Activated B cell treated with CpG ODN at 0.5 μM for 24 hours (primary cell): Measurements from ENCODE around the gene DRD1. TPM values are rescaled to one million over a fixed set of nuclear protein-coding genes. Genes with fewer than 3 reads are reported as not detected.

Source experiments
- ATAC-seq: fragments of 200-7000 bp; cut with Tn5 transposase; one replicate; pipeline ENCODE4 v1.10.0; 2021; ENCODE audit warnings: low read depth, mild to moderate bottlenecking, moderate library complexity
- CTCF ChIA-PET: fragments of 350-600 bp; sonication (Branson Sonifier 250); formaldehyde crosslinking; loops from one replicate; lab custom pipeline; 2021; ENCODE audit warnings: antibody characterized with exemption; lab: Charles Lee
- POLR2A ChIA-PET: fragments of 350-600 bp; sonication (Branson Sonifier 250); formaldehyde crosslinking; loops from one replicate; lab custom pipeline; 2021; ENCODE audit warnings: antibody characterized with exemption; lab: Charles Lee
- DNase-seq: peaks from one replicate; pipeline ENCODE4 v3.0.0; 2022
- H3K27ac Mint-ChIP-seq: one replicate; pipeline ENCODE4 v1.8.0; 2020; ENCODE audit warnings: mixed read lengths
- H3K27me3 Mint-ChIP-seq: one replicate; pipeline ENCODE4 v1.8.0; 2021; ENCODE audit warnings: mixed read lengths
- H3K36me3 Mint-ChIP-seq: one replicate; pipeline ENCODE4 v1.8.0; 2021; ENCODE audit warnings: low read depth, mixed read lengths
- H3K4me1 Mint-ChIP-seq: one replicate; pipeline ENCODE4 v1.8.0; 2021; ENCODE audit warnings: mixed read lengths
- H3K4me3 Mint-ChIP-seq: one replicate; pipeline ENCODE4 v1.8.0; 2020; ENCODE audit warnings: mild to moderate bottlenecking, mixed read lengths
- H3K9me3 Mint-ChIP-seq: one replicate; pipeline ENCODE4 v1.8.0; 2020; ENCODE audit warnings: mixed read lengths
- intact Hi-C: fragments of 100-400 bp; cut with micrococcal nuclease; formaldehyde crosslinking; loops from one replicate; pipeline ENCODE4 v1.15.1; 2024
- total RNA-seq: library from RNA; stranded (reverse); gene quantifications from 2 replicates; pipeline ENCODE4 v1.2.3, GENCODE V29; 2022
- TF ChIP-seq, protein P1 (sequence below): fragments of 200-600 bp; IDR thresholded peaks from one replicate; pipeline ENCODE4 v1.8.0; 2022; ENCODE audit warnings: antibody characterized with exemption, mild to moderate bottlenecking

Gene DRD1
- total RNA-seq, 1 donor from 2014 or later = not detected

GRCh38 chr5:175477440-175477839 lies 33.5 kb upstream of the DRD1 start:
- CTCF ChIA-PET = interaction anchor here (1.2 kb wide), 1 partner anchor 13 kb away, joined by 7 read pairs; no protein-coding TSS in a partner anchor
- no peak overlapping the region for H3K27ac Mint-ChIP-seq

GRCh38 chr5:175475248-175475647 lies 31.3 kb upstream of the DRD1 start:
- no peak for DNase-seq
- TF ChIP-seq, protein P1, sequence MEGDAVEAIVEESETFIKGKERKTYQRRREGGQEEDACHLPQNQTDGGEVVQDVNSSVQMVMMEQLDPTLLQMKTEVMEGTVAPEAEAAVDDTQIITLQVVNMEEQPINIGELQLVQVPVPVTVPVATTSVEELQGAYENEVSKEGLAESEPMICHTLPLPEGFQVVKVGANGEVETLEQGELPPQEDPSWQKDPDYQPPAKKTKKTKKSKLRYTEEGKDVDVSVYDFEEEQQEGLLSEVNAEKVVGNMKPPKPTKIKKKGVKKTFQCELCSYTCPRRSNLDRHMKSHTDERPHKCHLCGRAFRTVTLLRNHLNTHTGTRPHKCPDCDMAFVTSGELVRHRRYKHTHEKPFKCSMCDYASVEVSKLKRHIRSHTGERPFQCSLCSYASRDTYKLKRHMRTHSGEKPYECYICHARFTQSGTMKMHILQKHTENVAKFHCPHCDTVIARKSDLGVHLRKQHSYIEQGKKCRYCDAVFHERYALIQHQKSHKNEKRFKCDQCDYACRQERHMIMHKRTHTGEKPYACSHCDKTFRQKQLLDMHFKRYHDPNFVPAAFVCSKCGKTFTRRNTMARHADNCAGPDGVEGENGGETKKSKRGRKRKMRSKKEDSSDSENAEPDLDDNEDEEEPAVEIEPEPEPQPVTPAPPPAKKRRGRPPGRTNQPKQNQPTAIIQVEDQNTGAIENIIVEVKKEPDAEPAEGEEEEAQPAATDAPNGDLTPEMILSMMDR = no peak
- H3K4me3 Mint-ChIP-seq = no peak overlapping the region
- ChIA-PET POLR2A (no interaction called here), CTCF (interaction anchor here (1.7 kb wide), 1 partner anchor 11 kb away, joined by 4 read pairs; no protein-coding TSS in a partner anchor)
- no peaks in the 10 kb centered on the region for H3K9me3 Mint-ChIP-seq
- H3K36me3 Mint-ChIP-seq = peaks cover 2% of the 10 kb centered on the region
- peaks cover 10% of the 10 kb centered on the region for H3K27me3 Mint-ChIP-seq
- peaks cover 16% of the 10 kb centered on the region for H3K4me1 Mint-ChIP-seq
- intact Hi-C loops = loop anchor here (10.0 kb wide), 1 partner anchor 420 kb away; no protein-coding TSS in a partner anchor
- ATAC-seq = no peak
- no peak overlapping the region for H3K27ac Mint-ChIP-seq

More at GRCh38 chr5:175477440-175477839, 33.5 kb upstream of the DRD1 start:
- DNase-seq (no peak), ATAC-seq (no peak)
- TF ChIP-seq, protein P1 = no peak
- POLR2A ChIA-PET = interaction anchor here (0.8 kb wide), 1 partner anchor 1060 kb away, joined by 3 read pairs; the partner anchor contains the start of gene RNF44
- H3K9me3 Mint-ChIP-seq = no peaks in the 10 kb centered on the region
- intact Hi-C loops = loop anchor here (10.0 kb wide), 1 partner anchor 417 kb away; no protein-coding TSS in a partner anchor
- peaks cover 10% of the 10 kb centered on the region for H3K27me3 Mint-ChIP-seq
- H3K36me3 Mint-ChIP-seq = peaks cover 8% of the 10 kb centered on the region
- H3K4me1 Mint-ChIP-seq = peaks cover 29% of the 10 kb centered on the region
- peak overlapping the region; percentile 81 for H3K4me3 Mint-ChIP-seq

- no peaks in the 10 kb centered on the region for H3K4me1 Mint-ChIP-seq
- CTCF ChIA-PET = no interaction called here
Observed at GRCh38 chr5:175472378-175472777, 28.4 kb upstream of the DRD1 start.

GRCh38 chr5:175471628-175472027 lies 27.6 kb upstream of the DRD1 start:
- Mint-ChIP-seq H3K4me3 (no peak overlapping the region), H3K27me3 (peaks cover 19% of the 10 kb centered on the region), H3K36me3 (no peaks in the 10 kb centered on the region), H3K27ac (no peak overlapping the region), H3K9me3 (no peaks in the 10 kb centered on the region), H3K4me1 (no peaks in the 10 kb centered on the region)
- DNase-seq (no peak), ATAC-seq (no peak)
- ChIA-PET POLR2A (no interaction called here), CTCF (no interaction called here)
- intact Hi-C loops = loop anchor here (10.0 kb wide), 1 partner anchor 423 kb away; no protein-coding TSS in a partner anchor
- TF ChIP-seq, protein P1 = no peak

More at GRCh38 chr5:175472378-175472777, 28.4 kb upstream of the DRD1 start:
- ATAC-seq (no peak), DNase-seq (no peak)
- H3K9me3 Mint-ChIP-seq = no peaks in the 10 kb centered on the region
- H3K36me3 Mint-ChIP-seq = no peaks in the 10 kb centered on the region
- TF ChIP-seq, protein P1 = no peak
- intact Hi-C loops = loop anchor here (10.0 kb wide), 1 partner anchor 422 kb away; no protein-coding TSS in a partner anchor
- POLR2A ChIA-PET = no interaction called here
- peaks cover 19% of the 10 kb centered on the region for H3K27me3 Mint-ChIP-seq
- no peak overlapping the region for H3K4me3 Mint-ChIP-seq
- H3K27ac Mint-ChIP-seq = no peak overlapping the region

DNA sequence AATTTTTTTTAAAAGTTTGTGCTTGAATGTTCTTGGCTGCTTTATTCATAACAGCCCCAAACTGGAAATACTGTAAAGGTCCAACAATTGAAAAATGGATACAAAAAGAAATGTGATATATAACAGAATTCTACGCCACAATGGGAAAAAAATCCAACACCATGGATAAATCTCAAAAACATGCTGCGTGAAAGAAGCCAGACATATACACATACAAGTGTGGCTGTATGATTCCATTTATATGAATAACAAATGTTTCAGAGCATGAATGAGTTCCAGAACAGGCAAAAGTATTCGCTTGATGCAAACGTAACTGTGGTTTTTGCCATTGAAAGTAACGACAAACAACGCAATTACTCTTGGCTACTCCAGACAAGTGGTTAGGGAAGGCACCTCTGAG lies 27.2 kb upstream of the DRD1 start:
- H3K27me3 Mint-ChIP-seq = peaks cover 17% of the 10 kb centered on the region
- TF ChIP-seq, protein P1 = no peak
- DNase-seq (no peak), ATAC-seq (no peak)
- H3K4me3 Mint-ChIP-seq = no peak overlapping the region
- no peaks in the 10 kb centered on the region for H3K9me3 Mint-ChIP-seq
- POLR2A ChIA-PET = no interaction called here
- CTCF ChIA-PET = no interaction called here
- no peak overlapping the region for H3K27ac Mint-ChIP-seq
- H3K36me3 Mint-ChIP-seq = no peaks in the 10 kb centered on the region
- no peaks in the 10 kb centered on the region for H3K4me1 Mint-ChIP-seq
- intact Hi-C loops = loop anchor here (10.0 kb wide), 1 partner anchor 424 kb away; no protein-coding TSS in a partner anchor
